Inflammatory macrophage treated with lipopolysaccharide for 4 hours (primary cell): ENCODE results near the gene FUT1.
A peak's percentile ranks its signal among the peaks of the same experiment; 100 is the strongest.
"Not testable (repeated sequence)": the region's sequence is repeated elsewhere in the genome, so short reads cannot be mapped to it uniquely, and the experiment has no call there.

ENCODE experiments used
- DNase-seq: peaks from one replicate; pipeline ENCODE4 v3.0.0-alpha.2; 2020

Gene FUT1

DNA sequence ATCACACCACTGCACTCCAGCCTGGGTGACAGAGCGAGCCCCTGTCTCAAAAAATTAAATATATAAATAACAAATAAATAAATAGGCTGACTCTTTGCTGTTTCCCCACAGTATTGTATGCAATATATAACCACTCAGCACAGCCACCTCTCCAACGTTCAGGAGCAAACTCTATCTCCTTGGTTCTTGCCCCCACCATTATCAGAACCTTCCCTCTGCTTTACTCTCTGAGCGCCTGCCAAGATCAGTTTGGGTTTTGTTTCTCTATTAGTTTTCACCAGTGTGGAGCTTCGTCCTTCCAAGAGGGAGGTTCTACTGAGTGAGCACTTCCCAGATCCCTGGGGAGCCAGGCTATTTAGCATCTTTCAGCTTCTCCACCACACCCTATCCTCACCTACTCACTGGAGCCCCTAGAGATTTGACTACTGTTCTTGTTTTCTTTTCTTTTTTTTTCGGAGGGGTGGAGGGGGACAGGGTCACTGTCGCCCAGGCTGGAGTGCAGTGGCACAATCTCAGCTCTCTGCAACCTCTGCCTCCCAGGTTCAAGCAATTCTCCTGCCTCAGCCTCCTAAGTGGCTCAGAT lies 15.8 kb upstream of the FUT1 start:
- DNase-seq, result not testable (repeated sequence)

DNA sequence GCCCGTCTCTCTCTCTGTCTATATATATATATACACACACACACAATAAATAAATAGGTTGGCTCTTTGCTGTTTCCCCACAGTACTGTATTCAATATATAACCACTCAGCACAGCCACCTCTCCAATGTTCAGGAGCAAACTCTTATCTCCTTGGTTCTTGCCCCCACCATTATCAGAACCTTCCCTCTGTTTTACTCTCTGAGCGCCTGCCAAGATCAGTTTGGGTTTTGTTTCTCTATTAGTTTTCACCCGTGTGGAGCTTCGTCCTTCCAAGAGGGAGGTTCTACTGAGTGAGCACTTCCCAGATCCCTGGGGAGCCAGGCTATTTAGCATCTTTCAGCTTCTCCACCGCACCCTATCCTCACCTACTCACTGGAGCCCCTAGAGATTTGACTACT lies 13.4 kb upstream of the FUT1 start:
- DNase-seq, result not testable (repeated sequence)

- no peak for DNase-seq
These were observed 8.2 kb upstream of the FUT1 start for GRCh38 chr19:48760504-48761205.

GRCh38 chr19:48757741-48758144 lies 5.3 kb upstream of the FUT1 start:
- DNase-seq, result no peak

GRCh38 chr19:48757089-48757675 lies 4.7 kb upstream of the FUT1 start:
- DNase-seq, result no peak

DNA sequence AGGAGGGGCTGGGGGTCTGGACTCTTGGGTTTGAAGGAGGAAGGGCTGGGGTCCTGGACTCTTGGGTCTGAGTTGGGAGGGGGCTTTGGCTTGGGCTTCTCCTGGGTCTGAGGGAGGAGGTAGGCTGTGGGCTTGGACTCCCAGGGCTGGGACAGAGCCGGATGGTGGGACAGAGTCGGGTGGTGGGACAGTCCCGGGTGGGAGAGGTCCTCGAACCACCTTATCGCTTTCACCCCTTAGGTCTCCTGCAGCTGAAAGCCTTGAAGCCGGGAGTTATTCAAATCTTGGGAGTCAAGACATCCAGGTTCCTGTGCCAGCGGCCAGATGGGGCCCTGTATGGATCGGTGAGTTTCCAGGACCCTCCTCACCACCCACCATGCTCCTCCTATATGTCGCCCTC lies 4.2 kb upstream of the FUT1 start:
- no peak for DNase-seq

- DNase-seq, result no peak
These were observed 3.8 kb upstream of the FUT1 start for GRCh38 chr19:48756212-48756611.

GRCh38 chr19:48755787-48756186 lies 3.3 kb upstream of the FUT1 start:
- no peak for DNase-seq

- DNase-seq, result no peak
These were observed 2.7 kb upstream of the FUT1 start, which contains the start of gene FGF21 for GRCh38 chr19:48755084-48755641. FGF21 (plus strand) TSS chr19:48755524; CDS start chr19:48756237, 713 bp downstream.

DNA sequence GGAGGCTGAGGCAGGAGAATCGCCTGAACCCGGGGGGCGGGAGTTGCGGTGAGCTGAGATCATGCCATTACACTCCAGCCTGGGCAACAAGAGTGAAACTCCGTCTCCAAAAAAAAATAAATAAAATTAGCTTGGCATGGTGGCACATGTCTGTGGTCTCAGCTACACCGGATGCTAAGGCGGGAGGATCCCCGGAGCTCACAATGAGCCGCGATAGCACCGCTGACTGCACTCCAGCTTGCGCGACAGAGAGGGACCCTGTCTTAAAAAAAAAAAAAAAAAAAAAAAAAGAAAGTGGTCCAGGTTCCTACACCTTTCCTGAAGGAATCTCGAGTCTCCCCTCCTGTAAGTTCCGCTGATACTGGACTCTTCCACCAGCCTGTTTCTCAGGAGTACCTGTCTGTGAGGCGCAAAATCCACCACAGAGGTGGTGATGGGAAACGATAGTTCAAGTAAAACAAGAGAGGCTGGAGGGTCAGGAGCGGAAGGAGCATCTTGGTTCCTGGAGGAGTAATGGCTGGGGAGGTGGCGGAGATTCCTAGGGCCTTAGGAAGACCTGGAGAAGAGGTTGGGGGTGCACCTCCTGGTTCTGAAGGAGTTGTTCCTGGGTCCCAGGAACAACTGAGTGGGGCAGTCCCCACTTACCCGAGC lies 471 bp downstream of the FUT1 start:
- no peak for DNase-seq

DNA sequence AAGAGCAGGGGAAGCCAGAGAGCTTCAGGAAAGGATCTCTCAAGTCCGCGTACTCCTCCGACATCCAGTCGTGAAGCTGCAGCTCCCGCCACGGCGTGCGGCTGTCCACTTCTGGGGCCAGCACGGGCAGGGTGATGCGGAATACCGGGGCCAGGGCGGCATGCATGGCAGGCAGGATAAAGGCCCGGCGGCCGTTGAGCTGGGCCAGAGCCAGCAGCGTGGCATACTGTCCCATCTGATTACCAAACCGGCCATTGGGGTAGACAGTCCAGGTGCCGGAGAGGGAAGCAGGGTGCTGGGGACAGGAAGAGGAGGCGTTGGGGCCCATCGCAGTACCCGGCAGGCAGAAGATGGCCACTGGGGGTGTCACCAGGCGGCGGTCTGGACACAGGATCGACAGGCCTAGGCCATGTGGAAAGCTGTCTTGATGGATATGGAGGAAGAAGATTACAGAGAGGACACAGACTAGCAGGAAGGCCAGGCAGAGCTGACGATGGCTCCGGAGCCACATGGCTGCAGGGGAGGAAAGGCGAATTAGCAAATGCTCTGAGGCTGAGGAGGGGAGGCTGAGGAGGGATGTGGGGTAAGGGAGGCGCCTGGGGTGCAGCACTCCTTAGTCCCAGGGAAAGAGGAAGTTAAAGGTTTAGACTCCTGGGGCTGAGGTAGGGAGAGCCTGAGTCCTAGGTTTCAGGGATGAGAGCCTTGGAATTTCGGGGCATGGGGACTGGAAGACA lies 1.5 kb downstream of the FUT1 start:
- no peak for DNase-seq

DNA sequence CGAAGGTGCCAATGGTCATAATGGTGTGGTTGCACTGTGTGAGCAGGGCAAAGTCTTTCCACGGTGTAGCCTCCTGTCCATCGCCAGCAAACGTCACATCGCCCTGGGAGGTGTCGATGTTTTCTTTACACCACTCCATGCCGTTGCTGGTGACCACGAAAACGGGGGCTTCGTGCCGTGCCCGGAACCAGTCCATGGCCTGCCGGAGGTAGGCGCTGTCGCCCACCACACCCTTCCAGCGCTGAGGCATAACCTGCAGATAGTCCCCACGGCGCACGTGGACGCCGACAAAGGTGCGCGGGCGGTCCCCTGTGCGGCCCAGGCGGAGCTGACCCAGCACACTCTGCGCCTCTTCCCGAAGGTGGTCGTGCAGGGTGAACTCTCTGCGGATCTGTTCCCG lies 2.1 kb downstream of the FUT1 start:
- DNase-seq, result no peak

GRCh38 chr19:48749571-48750198 lies 2.8 kb downstream of the FUT1 start:
- no peak for DNase-seq

DNA sequence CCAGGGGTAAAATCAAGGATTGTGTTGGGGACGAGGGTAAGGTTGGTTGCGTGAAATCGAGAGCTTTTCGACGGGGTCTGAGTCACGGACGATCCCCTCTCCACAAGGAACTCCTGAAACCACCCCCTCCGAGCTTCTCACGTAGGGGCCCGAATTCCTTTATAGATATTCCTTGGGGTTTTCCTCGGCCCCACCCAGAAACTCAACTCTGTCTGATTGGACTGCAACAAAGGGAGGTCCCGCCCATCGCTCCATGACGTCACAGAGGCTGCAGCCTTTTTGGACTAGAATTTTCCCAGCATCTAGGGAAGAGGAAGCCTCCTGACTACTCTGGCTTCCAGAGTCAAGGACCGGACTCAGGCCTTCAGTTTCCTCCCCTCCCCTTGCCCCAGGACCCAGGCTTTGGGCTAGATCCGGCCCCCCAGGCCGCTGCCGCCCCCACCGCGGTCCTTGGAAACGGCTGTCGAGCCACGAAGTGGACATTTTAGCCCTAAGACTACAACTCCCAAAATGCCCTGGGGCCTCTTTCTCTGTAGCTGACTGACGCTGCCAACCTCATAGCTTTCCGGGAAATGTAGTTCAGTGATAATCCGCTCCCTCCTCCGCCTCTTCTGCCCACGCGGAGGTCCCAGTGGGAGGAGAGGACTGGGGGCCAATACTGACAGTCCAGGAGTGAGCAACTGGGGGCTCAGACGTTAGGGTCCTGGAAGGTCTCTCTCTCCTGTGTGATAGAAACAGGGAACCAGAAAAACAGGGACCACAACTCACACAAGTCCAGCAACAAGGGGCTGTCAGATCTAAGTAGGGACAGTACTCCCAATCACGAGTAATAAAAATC lies 5.5 kb downstream of the FUT1 start, which contains the start of gene IZUMO1:
Gene IZUMO1, minus strand, starts transcription at position 172 of the 838 bp plus-strand sequence. CDS start 1,050 bp downstream, outside the sequence.
- peak; percentile 89 for DNase-seq

GRCh38 chr19:48746110-48746509 lies 6.3 kb downstream of the FUT1 start:
- DNase-seq, result no peak

DNA sequence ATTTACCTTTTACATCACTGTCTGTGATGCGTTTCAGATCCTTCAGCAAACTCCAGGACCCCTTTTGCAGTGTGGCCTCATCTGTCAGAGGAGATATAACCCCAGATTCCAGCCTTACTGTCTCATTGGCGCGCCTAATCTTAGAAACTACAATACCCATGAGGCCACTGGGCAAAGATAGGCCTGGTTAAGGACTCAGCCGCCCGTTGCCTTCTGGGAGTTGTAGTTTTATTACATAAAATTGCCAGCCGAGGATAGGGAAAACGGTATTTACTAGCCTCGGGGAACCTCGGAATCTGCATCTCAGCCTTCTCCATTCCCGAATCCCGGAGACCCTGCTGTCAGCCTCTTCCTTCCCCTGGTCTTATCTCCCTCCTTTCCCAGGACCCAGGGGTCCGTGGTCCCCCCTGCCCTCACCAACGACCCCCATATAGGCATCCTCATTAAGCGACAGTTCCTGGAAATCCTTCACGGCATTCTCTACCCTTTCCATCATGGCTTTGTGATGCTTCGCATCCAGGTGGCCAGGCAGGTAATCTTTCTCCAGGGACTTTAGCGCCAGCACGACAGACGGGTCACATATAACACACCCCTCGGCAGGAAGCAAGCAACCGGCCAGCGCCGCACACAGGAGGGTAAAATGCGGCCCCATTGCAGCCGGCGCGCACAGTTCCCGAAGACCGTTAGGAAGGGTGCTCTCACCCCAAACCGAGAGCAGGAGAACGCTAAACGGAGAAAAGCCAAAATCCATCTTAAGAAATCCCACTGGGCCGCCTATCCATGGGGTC lies 7.0 kb downstream of the FUT1 start:
- DNase-seq, result peak; percentile 82

GRCh38 chr19:48742096-48742495 lies 10.3 kb downstream of the FUT1 start:
- DNase-seq, result peak; percentile 57

DNA sequence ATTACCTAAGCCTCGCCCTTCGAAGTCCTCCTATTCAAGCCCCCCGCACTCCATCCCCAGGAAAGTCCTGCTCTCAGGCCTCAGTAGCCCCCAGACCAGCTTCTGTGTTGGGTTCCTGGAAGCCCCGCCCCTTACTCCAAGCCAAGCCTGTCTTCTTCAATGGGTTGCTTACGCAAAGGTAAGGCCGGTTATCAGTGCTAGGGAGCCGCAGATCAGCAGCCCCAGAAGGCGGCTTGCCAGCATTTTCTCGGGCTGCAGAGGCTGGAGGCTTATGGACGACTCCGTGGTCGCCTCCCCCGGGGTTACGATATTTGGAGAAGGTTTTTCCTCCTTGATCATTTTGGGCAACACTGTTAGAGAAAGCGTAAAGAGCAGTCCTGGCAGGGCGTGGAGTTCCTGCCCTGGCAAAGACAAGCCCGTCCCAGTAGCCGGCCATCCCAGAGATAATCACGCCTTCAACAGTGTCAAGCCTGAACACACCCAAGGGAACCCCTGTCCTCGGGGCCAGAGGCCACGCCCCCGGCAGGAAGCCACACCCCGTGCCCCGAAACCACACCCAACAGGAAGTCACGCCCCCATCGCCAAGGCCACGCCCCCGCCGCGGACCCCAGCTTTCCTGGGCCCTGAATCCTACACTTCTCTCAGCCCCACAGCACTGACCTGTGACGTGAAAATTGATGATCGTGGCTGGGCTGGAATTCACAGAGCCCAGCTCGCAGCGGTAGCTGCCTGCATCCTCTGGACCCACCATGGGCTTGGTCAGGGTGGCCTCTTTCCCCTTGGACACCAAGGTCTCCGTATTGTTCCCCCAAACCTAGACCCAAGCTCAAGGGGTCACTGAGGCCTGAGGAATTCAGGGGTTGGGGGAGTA lies 11.1 kb downstream of the FUT1 start:
- DNase-seq, result peak; percentile 19
